Measurements from ENCODE around the gene CNPY1. TPM values are rescaled to one million over a fixed set of nuclear protein-coding genes. Genes with fewer than 3 reads are reported as not detected.

Gene CNPY1
- polyA plus RNA-seq, 4 donors, result not detected

DNA sequence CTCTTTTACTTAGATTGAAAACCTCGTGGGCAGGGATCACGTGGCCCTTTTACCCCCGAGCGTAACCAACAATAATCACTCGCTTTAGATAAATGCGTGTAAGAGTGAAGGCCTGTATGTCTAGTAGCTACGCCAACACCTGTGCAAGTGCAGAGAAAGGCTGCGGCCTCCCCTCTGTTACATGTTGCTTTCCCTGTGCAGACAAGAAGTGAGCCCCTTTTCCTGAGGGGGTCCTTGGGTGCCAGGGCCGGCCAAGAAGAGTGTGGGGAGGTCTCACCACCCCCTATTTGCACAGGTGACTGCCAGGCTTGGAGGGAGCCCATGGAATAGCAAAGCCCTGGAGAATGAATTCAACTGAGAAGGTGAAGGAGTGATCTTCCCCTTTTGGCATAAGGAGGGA lies 35.6 kb upstream of the CNPY1 start:
- Histone ChIP-seq H3K4me3 (ENCODE audit: low read depth in 1 of 3, low read length in 3 of 3) (no peak overlapping the region), H3K36me3 (ENCODE audit: control insufficient read depth in 3 of 3, insufficient read depth in 2 of 3, low read depth in 1 of 3, low read length in 3 of 3) (no peaks in the 10 kb centered on the region), H3K9me3 (ENCODE audit: control insufficient read depth in 2 of 2, insufficient read depth in 1 of 2, low read depth in 1 of 2, low read length in 1 of 2) (no peaks in the 10 kb centered on the region), H3K4me1 (ENCODE audit: control insufficient read depth in 3 of 3, insufficient read depth in 2 of 3, low read depth in 1 of 3, low read length in 2 of 3) (peaks cover 0 to 2% (median 0%) of the 10 kb centered on the region in 3 donors), H3K27ac (ENCODE audit: low read depth in 1 of 3, low read length in 2 of 3) (no peak overlapping the region), H3K27me3 (ENCODE audit: control insufficient read depth in 3 of 3, insufficient read depth in 3 of 3, low read length in 3 of 3) (peaks cover 0 to 10% (median 0%) of the 10 kb centered on the region in 3 donors)
- FAIRE-seq (no peak), DNase-seq (no peak)
- 79 to 81% (median 80%) methylated on average over 9 of the region's 9 CpGs for whole genome bisulfite sequencing, 3 donors

DNA sequence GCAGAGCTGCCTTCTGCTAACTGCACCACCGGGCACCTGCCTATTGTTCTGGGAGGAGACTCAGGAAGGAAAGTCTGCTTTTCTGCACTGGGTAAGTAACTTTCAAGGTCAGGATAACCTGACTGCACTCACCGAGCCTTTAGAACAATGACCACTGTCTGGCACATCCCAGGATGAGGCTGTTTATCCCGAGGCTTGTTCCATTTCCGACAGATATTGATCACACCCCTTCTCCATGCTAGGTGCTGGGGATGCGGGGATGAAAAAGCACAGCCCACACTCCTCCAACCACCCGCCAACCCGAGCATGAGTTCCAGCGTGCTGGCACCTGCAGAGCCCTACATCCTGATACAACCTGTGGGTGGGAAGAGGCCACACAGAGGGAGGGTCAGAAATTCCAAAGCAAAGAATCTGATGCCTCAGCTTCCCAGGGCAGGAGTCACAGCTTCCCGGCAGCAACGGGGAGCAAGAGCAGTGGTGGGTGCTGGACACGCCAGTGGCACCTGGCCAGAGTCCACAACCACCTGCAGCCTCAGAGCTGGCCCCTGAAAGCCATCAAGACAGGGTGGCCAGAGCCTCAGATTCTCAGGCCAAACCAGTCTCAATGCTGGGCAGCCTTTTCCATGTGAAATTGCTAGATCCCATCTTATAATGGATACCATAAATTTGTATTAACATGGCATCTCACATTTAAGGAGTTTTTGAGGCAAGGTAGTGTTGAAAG lies 34.9 kb upstream of the CNPY1 start:
- H3K36me3 ChIP-seq (ENCODE audit: control insufficient read depth in 3 of 3, insufficient read depth in 2 of 3, low read depth in 1 of 3, low read length in 3 of 3), result no peaks in the 10 kb centered on the region
- WGBS, 3 donors, result 65 to 77% (median 70%) methylated on average over 11 of the region's 11 CpGs
- H3K27me3 ChIP-seq (ENCODE audit: control insufficient read depth in 3 of 3, insufficient read depth in 3 of 3, low read length in 3 of 3), result peaks cover 0 to 6% (median 0%) of the 10 kb centered on the region in 3 donors
- no peak overlapping the region for H3K27ac ChIP-seq (ENCODE audit: low read depth in 1 of 3, low read length in 2 of 3)
- FAIRE-seq (no peak), DNase-seq (no peak)
- H3K4me1 ChIP-seq (ENCODE audit: control insufficient read depth in 3 of 3, insufficient read depth in 2 of 3, low read depth in 1 of 3, low read length in 2 of 3), result peaks cover 0 to 2% (median 0%) of the 10 kb centered on the region in 3 donors
- H3K4me3 ChIP-seq (ENCODE audit: low read depth in 1 of 3, low read length in 3 of 3), result no peak overlapping the region
- H3K9me3 ChIP-seq (ENCODE audit: control insufficient read depth in 2 of 2, insufficient read depth in 1 of 2, low read depth in 1 of 2, low read length in 1 of 2), result no peaks in the 10 kb centered on the region

DNA sequence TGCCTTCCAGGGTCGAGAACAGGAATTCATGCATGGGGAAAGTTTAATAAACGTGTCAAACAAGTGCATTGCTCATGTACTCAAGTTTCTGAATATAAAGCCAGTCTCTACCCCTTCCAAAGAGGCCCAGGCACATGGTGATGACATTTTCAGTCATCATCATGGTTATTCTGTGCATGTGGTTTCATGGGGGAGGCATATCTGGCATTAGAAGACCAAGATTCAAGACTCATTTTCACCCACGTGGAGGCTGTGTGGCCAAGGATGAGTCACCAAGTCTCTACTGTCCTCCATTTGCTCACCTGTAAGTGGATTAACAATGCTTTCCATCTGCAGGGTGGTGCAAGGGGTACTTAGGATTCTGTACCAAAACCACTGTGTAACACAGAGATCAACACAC lies 34.0 kb upstream of the CNPY1 start:
- WGBS, 3 donors, result 49 to 55% (median 51%) methylated on average over 3 of the region's 3 CpGs
- H3K4me3 ChIP-seq (ENCODE audit: low read depth in 1 of 3, low read length in 3 of 3), result no peak overlapping the region
- peaks cover 0 to 2% (median 0%) of the 10 kb centered on the region in 3 donors for H3K4me1 ChIP-seq (ENCODE audit: control insufficient read depth in 3 of 3, insufficient read depth in 2 of 3, low read depth in 1 of 3, low read length in 2 of 3)
- FAIRE-seq (no peak), DNase-seq (no peak)
- H3K27ac ChIP-seq (ENCODE audit: low read depth in 1 of 3, low read length in 2 of 3), result no peak overlapping the region
- peaks cover 0 to 5% (median 0%) of the 10 kb centered on the region in 3 donors for H3K27me3 ChIP-seq (ENCODE audit: control insufficient read depth in 3 of 3, insufficient read depth in 3 of 3, low read length in 3 of 3)
- no peaks in the 10 kb centered on the region for H3K9me3 ChIP-seq (ENCODE audit: control insufficient read depth in 2 of 2, insufficient read depth in 1 of 2, low read depth in 1 of 2, low read length in 1 of 2)
- H3K36me3 ChIP-seq (ENCODE audit: control insufficient read depth in 3 of 3, insufficient read depth in 2 of 3, low read depth in 1 of 3, low read length in 3 of 3), result no peaks in the 10 kb centered on the region

DNA sequence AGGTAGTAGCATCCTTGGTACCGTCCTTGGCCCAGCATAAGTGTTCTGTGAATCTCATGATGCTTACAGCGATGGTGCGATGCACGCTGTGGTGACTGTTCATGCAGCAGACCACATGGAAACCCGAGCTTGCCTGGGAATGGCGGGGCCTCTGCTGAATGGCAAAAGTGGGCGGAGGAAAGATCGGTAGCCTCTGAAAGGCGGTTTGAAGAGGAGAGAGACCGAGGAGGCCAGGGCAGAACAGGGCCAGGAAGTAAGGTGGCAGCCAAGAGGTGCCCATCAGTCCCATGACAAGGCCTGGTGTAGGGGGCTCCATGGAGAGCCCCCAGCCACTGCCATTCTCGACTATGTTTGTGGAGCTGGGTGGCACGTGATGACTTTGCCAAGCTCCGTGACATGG lies 33.2 kb upstream of the CNPY1 start:
- H3K9me3 ChIP-seq (ENCODE audit: control insufficient read depth in 2 of 2, insufficient read depth in 1 of 2, low read depth in 1 of 2, low read length in 1 of 2), result no peaks in the 10 kb centered on the region
- peaks cover 0 to 5% (median 0%) of the 10 kb centered on the region in 3 donors for H3K27me3 ChIP-seq (ENCODE audit: control insufficient read depth in 3 of 3, insufficient read depth in 3 of 3, low read length in 3 of 3)
- DNase-seq (no peak), FAIRE-seq (no peak)
- H3K4me3 ChIP-seq (ENCODE audit: low read depth in 1 of 3, low read length in 3 of 3), result no peak overlapping the region
- no peak overlapping the region for H3K27ac ChIP-seq (ENCODE audit: low read depth in 1 of 3, low read length in 2 of 3)
- WGBS, 3 donors, result 82 to 91% (median 89%) methylated on average over 13 of the region's 13 CpGs
- no peaks in the 10 kb centered on the region for H3K36me3 ChIP-seq (ENCODE audit: control insufficient read depth in 3 of 3, insufficient read depth in 2 of 3, low read depth in 1 of 3, low read length in 3 of 3)
- peaks cover 0 to 2% (median 0%) of the 10 kb centered on the region in 3 donors for H3K4me1 ChIP-seq (ENCODE audit: control insufficient read depth in 3 of 3, insufficient read depth in 2 of 3, low read depth in 1 of 3, low read length in 2 of 3)

DNA sequence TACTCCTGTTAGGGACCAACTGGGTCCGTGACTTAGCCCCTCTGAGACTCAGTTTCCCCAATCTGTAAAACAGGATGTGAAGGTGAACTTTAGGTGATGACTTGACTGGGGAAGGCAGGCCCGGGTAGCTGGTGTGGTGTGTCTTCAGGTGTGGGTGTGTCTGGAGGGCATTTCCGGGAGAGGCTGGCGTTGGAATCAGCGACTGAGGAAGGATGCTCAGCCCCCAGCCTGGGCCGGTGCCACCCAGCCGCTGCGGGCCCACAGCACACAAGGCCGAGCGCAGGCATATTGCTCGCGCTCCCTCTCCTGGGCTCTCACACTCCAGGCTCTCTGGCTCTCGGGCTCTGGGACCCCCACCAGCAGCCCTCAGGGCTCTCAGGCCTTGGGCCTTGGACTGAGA lies 31.7 kb upstream of the CNPY1 start:
- Histone ChIP-seq H3K4me1 (ENCODE audit: control insufficient read depth in 3 of 3, insufficient read depth in 2 of 3, low read depth in 1 of 3, low read length in 2 of 3) (peaks cover 0 to 2% (median 0%) of the 10 kb centered on the region in 3 donors), H3K27me3 (ENCODE audit: control insufficient read depth in 3 of 3, insufficient read depth in 3 of 3, low read length in 3 of 3) (no peaks in the 10 kb centered on the region), H3K4me3 (ENCODE audit: low read depth in 1 of 3, low read length in 3 of 3) (no peak overlapping the region), H3K27ac (ENCODE audit: low read depth in 1 of 3, low read length in 2 of 3) (no peak overlapping the region), H3K9me3 (ENCODE audit: control insufficient read depth in 2 of 2, insufficient read depth in 1 of 2, low read depth in 1 of 2, low read length in 1 of 2) (no peaks in the 10 kb centered on the region), H3K36me3 (ENCODE audit: control insufficient read depth in 3 of 3, insufficient read depth in 2 of 3, low read depth in 1 of 3, low read length in 3 of 3) (no peaks in the 10 kb centered on the region)
- FAIRE-seq (no peak), DNase-seq (no peak)
- 89 to 95% (median 92%) methylated on average over 13 of the region's 13 CpGs for WGBS, 3 donors

DNA sequence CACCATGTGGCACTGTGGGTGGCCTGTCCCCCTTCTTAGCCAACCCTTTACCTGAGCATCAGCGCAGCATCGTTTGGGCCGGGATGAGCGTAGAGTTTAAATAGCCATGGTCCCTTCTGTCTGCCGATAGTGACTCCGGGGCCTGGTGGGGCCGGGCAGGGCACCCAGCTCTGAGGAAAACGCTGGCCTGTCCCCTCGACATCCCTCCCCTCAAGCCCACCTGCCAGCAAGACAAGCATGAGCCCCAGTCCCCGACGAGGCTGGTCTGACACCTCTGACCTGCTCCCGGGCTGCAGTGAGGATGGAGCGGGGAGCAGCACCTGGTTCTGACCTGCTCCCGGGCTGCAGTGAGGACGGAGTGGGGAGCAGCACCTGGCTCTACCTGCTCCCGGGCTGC lies 31.1 kb upstream of the CNPY1 start:
- Histone ChIP-seq H3K9me3 (ENCODE audit: control insufficient read depth in 2 of 2, insufficient read depth in 1 of 2, low read depth in 1 of 2, low read length in 1 of 2) (no peaks in the 10 kb centered on the region), H3K27me3 (ENCODE audit: control insufficient read depth in 3 of 3, insufficient read depth in 3 of 3, low read length in 3 of 3) (no peaks in the 10 kb centered on the region), H3K27ac (ENCODE audit: low read depth in 1 of 3, low read length in 2 of 3) (no peak overlapping the region), H3K4me1 (ENCODE audit: control insufficient read depth in 3 of 3, insufficient read depth in 2 of 3, low read depth in 1 of 3, low read length in 2 of 3) (peaks cover 0 to 2% (median 0%) of the 10 kb centered on the region in 3 donors), H3K36me3 (ENCODE audit: control insufficient read depth in 3 of 3, insufficient read depth in 2 of 3, low read depth in 1 of 3, low read length in 3 of 3) (no peaks in the 10 kb centered on the region), H3K4me3 (ENCODE audit: low read depth in 1 of 3, low read length in 3 of 3) (no peak overlapping the region)
- WGBS, 3 donors, result 83 to 93% (median 84%) methylated on average over 11 to 16 of the region's 16 CpGs
- DNase-seq (no peak), FAIRE-seq (no peak)

DNA sequence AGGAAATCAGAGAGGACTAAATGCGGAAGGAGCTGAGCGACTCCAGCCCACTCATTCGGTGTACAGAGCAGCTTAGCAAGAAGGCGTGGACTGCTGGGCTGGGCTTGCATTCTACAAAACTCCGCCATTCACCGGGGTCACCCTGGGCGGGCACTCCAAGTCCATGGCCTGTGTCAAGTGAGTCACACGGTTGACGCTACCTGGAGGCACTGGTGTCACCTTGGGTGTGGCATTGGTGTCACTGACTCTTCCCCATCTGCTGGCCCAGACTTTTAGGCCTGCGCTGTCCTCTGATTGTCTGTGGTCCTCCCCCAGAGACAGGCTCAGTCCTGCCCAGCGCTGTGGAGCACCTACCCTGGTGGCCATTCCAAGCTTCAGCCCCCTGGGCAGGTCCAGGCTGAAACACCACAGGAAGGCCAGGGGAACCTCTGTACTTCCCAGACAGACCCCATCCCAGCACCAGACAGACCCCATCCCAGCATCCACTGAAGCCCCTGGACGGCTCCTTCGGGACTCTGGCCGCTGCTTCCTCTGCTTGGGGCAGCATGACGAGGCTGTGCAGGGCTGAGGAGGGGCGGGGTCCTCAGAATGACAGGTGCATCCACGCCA lies 30.6 kb upstream of the CNPY1 start:
- H3K4me3 ChIP-seq (ENCODE audit: low read depth in 1 of 3, low read length in 3 of 3), result peak overlapping the region in 2 of 3 donors; percentile 1 to 31
- WGBS, 3 donors, result 57 to 69% (median 63%) methylated on average over 16 to 17 of the region's 17 CpGs
- no peak overlapping the region for H3K27ac ChIP-seq (ENCODE audit: low read depth in 1 of 3, low read length in 2 of 3)

DNA sequence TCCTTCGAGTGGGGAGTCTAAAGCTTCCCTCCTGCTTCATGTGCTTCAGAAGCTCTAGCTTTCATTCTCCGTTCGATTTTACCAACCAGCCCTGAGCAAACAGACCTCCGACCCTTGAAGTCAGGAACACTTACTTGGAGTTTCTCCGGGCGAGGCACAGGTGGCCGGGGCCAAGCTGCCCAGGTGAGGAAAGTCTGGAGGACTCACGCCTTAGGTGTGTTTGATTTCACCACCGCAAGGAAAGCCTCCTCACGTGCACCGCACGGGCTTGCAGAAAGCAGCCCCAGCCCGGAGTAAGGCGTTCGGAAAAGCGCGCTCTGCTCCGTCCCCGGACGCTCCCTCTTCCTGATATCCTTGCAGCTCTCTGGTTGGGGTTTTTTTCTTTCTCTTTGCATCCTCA lies 30.1 kb upstream of the CNPY1 start:
- peak overlapping the region in 2 of 3 donors; percentile 1 to 31 for H3K4me3 ChIP-seq (ENCODE audit: low read depth in 1 of 3, low read length in 3 of 3)

More for the DNA sequence above, 30.6 kb upstream of the CNPY1 start:
- no peaks in the 10 kb centered on the region for H3K27me3 ChIP-seq (ENCODE audit: control insufficient read depth in 3 of 3, insufficient read depth in 3 of 3, low read length in 3 of 3)
- DNase-seq (peak; percentile 54 to 80), FAIRE-seq (no peak)
- H3K9me3 ChIP-seq (ENCODE audit: control insufficient read depth in 2 of 2, insufficient read depth in 1 of 2, low read depth in 1 of 2, low read length in 1 of 2), result no peaks in the 10 kb centered on the region
- peaks cover 0 to 2% (median 0%) of the 10 kb centered on the region in 3 donors for H3K4me1 ChIP-seq (ENCODE audit: control insufficient read depth in 3 of 3, insufficient read depth in 2 of 3, low read depth in 1 of 3, low read length in 2 of 3)
- no peaks in the 10 kb centered on the region for H3K36me3 ChIP-seq (ENCODE audit: control insufficient read depth in 3 of 3, insufficient read depth in 2 of 3, low read depth in 1 of 3, low read length in 3 of 3)

More for the DNA sequence above, 30.1 kb upstream of the CNPY1 start:
- Histone ChIP-seq H3K27ac (ENCODE audit: low read depth in 1 of 3, low read length in 2 of 3) (no peak overlapping the region), H3K27me3 (ENCODE audit: control insufficient read depth in 3 of 3, insufficient read depth in 3 of 3, low read length in 3 of 3) (no peaks in the 10 kb centered on the region), H3K9me3 (ENCODE audit: control insufficient read depth in 2 of 2, insufficient read depth in 1 of 2, low read depth in 1 of 2, low read length in 1 of 2) (no peaks in the 10 kb centered on the region), H3K4me1 (ENCODE audit: control insufficient read depth in 3 of 3, insufficient read depth in 2 of 3, low read depth in 1 of 3, low read length in 2 of 3) (peaks cover 0 to 2% (median 0%) of the 10 kb centered on the region in 3 donors), H3K36me3 (ENCODE audit: control insufficient read depth in 3 of 3, insufficient read depth in 2 of 3, low read depth in 1 of 3, low read length in 3 of 3) (no peaks in the 10 kb centered on the region)
- DNase-seq, result peak; percentile 56 to 63
- no peak for FAIRE-seq
- whole genome bisulfite sequencing, 3 donors, result 13 to 58% (median 44%) methylated on average over 20 of the region's 20 CpGs
